Hematopoietic multipotent progenitor cell (in vitro differentiated cells): Measurements from ENCODE around the gene CDC14B. TPM values are rescaled to one million over a fixed set of nuclear protein-coding genes. Genes with fewer than 3 reads are reported as not detected.
"Not testable (repeated sequence)": the region's sequence is repeated elsewhere in the genome, so short reads cannot be mapped to it uniquely, and the experiment has no call there.

ENCODE experiments used
- DNase-seq, 3 donors: peaks; one replicate each; pipeline ENCODE4 v3.0.0-alpha.2; 2011 to 2015; ENCODE audit warnings: low read depth in 2 of 3, low spot score in 2 of 3
- total RNA-seq: library from RNA; depleted of rRNA; stranded (reverse); fragments of >200 nt; gene quantifications from one replicate; pipeline ENCODE4 v1.2.3, GENCODE V29; 2012

Gene CDC14B
- total RNA-seq, 1 donor = 7.5 TPM

DNA sequence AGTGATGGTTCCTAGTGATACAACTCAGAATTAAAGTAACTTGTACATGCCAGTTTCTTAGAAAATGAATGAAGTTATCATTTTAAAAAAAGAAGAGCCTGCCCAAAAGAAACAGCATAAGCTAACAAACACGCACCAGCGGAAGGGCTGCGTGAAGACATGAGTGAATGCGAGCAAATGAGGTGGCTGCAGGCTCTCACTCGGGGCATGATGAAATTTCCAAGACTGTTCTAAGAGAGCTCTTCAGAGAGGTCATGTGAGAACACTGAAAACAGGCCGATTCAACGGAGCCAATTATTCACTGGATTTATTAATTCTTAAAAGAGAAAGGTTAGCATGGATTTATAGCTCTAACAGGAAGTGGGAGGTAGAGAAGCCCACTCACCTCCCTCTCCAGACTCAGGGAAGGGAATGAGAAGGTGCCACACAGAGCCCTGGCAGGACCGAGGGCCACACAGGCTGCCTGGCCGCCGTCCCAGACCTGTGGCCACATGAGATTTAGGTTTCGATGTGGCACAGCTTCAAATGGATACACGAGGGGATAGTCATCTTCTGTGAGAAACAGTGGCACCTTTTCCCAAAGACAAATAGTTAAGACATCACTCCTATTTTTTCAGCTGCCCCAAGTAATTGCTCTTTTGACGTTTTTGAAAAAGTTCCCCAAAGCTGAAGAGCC lies 114.2 kb downstream of the CDC14B start:
- DNase-seq = no peak

DNA sequence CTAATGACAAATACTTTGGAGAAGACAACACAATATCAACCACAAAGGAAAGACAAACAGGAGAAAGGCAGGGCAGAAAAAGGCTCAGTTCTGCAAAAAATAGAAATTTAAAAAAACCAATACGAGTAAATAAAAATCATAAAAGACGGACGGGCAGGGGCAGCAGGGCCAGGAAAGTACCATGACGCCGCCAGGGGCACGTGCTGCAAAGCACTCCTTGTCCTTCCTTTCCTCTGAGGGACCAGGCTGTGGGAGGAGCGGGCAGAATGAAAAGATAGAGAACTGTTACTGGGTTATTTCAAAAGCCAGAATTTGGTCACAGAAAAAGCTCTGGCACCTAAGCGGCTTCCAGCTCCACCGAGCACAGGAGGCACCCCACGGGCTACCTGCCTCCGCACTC lies 115.7 kb downstream of the CDC14B start:
- no peak for DNase-seq

DNA sequence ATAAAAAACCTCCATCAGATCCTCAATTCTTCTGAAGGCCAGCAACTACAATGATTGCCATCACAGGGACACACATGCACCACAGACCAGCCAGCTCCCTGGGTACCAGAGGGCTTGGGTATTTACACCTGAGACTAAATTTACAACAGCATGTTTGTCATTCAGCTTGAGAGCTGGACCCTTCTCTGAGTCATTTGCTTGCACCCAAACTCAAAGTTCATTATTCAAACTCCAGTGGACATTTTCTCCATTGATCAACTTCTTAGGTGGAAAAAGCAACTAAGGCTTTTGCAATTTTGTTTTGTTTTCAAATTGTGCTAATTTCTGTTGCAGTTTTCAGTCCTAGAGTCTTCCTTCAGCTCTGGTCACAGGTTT lies 116.3 kb downstream of the CDC14B start:
- not testable (repeated sequence) for DNase-seq

DNA sequence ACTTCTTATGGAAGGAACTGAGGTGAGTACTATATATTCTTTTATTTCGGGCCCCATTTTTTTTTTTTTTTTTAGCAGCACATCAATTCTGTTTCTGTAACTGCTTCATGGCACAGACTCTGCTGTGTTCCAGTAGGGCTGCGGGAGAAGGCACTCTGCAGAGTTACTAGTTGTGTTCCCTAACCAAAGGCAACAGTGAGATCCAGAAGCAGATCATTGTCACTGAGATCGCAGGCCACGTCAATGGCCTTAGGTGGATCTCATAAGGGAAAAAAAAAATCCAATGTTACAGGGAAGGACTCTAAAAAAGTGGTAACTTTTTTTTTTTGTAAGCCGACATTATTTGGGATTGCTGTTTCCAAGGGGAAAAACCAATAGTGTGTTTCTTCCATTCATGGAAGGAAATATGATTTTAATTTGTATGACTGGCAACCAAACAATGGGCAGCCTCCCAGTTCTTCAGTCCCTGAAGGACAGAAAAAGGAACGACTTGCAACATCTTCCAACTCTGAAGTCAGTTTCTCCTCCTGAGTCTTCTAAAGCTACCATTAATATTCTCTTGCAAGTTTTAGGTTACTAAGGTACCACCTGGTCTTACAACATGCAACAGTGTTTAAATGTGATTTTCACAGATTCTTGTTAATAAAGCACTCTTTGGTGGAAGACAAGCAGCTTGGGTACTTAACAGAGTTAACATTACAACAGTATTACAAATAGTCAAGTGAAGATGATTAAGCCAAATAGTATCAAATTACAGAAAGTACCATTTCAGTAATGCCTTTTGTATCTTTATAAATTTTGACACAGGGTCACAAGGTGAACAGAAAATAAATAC lies 116.9 kb downstream of the CDC14B start:
- DNase-seq = no peak

DNA sequence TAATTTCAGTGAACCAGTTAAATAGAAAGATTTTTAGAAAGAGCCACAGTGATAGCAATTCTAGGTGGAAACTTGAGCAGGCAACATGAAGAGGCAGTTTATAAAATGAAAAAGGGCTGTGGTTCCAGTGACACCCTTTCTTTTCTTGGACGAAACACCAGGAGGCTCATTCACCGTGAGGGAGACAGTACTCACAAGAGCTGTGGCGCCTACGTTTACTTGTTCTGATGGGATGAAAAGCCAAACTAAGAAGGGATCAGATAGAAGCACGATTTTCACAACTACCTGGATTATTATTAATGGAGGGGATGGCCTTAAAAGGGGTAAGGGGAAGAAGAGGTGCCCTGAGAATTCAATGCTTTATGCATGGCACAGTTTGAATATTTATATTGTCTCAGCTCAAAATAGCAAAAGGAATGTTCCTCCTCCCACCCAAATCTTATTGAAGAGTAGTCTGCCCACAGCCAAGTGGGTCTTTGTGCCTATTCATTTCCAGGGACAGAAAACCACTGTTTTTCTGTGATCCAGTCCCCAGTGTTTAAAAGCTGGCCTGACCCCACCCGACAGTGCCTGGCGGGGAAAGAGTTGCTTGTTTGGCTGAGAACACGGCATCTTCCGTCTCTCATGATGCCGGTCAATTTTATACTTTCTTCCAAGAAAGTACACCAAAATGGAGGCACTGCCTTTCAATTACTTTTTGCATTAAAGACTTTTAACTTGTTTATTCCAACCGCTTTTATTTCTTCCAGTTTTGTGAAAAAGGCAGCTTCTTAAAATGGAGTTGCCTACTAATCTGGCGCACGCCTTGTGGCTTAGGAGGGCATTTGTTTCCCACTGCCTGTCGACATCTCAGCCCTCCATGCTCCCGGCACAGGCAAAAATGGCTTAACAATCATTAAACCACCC lies 117.8 kb downstream of the CDC14B start:
- no peak for DNase-seq

DNA sequence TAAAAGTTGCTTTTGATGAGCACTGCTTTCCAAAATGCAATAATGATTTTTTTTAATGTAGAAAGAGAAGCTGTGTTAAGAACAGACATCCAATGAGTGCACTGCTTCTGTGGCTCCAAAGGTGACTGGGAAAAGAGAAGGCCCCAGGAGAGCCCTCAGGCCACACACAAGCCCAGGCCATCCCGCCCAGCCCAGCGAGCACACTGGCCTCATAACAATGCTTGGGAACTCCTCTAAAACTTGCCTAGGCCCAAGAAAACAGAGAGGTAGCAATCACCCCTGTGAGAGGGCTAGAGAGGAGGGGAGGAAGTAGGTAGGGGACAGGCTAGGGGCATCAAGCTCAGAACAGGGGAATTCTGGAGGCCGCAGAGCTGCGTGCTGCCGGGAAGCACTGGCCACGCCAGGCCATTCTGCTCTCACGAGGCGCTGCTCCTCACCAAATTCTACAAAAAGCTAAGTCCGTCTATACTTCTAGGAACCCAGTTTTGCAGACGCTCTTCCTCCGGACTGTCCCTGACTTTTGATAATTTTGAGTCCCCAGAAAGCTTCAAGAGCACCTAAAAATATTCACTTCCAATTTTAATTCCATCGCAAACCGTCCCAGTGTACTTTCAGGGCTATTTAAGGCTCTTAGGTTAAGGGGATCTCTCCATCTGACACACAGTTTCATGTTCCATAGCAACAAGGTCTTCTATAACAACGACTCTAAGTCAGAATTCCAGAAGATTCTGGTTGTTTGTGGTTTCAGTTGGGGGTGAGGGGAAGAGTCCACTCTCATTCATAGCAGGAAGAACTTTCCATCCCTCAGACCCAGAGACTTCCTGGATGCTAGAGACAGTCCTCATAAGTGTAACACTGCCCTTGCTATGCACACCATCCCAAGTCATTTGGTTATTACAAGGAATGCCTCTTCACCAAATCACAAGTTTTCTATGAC lies 118.7 kb downstream of the CDC14B start:
- no peak for DNase-seq

DNA sequence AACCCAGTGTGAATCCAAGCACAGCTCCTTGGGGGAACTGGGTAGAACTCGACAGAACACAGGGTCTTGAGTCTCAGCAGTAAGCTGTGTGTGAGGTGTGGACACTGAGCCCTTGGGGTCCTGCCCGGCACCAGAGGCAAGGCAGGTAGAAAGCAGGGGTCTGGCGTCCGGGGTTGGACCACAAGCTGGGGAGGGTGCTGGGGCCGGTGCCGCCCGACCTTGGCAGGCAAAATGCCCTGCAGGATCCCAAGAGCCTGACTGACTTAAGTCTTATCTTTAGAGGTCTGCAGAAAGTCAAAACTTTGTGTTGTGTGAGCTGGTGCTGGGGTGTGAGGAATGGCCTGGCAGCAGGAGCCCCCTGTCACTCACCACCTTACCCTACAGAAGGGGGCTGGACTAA lies 120.4 kb downstream of the CDC14B start:
- DNase-seq = no peak

DNA sequence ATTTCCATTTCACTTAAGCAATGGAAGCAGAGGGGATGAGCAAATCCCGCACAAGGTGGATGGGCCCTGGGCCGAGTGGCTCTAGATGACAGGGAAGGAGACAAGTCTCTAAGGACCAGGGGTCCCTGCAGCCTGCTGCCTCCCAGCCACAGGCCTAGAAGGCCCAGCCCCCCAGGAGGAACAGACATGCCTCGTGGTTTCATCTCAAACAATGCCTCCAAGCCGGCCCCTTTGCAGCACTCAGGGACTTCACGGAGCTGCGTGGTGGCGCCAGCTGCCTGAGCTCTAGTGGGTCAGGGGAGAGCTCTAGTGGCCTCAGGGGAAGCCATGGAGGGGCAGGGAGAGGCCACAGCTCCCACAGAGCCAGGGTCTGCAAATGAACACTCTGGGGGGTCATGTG lies 120.8 kb downstream of the CDC14B start:
- DNase-seq = no peak

DNA sequence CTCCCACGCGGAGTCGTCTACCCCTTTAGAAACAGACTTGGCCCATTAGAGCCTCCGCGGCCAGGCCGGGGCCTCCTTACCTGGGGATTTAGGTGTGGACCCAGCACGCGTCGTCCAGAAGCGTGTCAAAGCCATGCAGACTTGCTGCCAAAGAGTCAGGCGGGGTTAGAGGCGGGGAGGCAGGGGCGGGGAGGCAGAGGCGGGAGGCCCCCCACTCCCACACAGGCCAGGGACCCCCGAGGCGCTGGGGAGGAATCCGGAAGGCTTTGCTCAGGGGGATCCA lies 122.6 kb downstream of the CDC14B start:
- no peak for DNase-seq

DNA sequence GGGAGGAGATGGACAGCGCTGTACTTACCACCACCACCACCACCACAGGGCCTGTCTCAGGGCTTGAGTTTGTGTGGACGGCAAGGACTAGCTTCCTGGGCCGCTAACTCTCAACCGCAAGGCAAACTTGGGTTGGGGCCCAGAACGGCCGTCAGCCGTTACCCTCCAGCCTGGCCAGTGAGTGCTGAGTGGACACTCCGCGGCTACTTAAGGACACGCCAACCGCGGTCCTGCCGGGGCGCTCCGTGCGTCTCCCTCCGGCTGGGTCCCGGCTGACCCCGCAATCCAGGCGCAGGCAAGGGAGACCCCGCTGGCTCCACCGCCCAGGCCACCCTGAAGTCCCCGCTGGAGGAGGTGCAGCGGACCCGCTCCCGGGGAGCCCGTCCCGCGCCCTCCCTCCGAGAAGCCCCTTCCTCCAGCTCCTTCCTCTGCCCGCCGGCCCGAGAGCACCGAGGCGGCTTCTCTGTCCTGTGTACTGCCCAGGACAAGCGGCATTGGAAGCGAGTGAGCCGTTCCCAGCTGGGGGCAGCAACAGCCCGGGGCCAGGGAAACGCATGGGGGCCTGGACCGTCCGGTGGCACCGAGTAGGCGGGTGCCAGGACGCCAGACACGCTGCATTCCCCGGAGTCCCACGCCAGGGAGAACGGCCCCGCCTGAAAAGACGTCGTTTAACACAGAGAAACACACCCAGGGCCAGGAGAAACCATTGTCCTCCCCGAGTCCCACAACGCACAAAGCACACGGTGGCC lies 123.1 kb downstream of the CDC14B start:
- DNase-seq = no peak

DNA sequence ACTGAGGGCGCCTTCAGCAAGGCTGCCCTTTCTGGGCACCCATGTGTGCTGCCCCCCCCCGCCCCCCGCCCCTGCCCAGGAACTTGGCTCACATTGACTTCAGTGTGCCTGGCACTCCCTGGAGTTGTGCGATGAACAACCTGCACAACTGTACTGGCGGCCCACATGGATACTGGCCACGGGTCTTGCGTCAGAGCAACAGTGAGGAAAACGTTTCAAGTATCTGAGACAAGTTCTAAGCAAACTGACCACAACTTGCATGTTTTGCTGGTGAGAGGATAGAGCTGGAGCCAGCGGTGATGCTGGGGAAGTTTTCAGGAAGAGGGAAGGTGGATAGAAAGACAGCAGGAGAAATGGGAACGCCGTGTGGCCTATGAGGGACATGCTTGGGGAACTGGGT lies 124.3 kb downstream of the CDC14B start:
- no peak for DNase-seq

DNA sequence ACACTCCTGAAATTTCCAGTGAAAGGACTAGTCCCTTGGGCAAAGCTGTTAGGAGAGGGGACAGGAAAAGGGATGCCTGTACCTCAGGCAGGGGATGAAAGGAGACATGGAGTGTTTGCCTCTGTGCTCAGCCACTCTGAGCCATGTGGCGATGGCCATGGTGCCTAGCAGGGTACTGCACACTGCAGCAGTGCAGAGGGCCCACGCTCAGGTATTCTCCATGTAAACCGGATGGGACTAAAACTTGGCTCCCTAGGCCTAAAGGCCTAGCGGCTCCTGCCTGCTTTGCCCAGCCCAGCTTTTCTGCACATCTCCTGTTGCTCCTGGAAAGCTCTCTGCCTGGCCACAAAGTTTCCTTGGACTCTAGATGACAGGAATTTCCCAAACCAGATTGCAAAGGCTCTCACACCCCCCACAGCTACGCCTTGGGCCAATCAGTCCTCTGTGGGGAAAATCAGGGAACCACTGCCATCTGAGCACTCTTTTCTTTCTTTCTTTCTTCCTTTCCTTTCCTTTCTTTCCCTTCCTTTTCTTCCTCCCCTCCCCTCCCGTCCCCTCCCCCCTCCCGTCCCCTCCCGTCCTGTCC lies 125.3 kb downstream of the CDC14B start:
- no peak for DNase-seq

DNA sequence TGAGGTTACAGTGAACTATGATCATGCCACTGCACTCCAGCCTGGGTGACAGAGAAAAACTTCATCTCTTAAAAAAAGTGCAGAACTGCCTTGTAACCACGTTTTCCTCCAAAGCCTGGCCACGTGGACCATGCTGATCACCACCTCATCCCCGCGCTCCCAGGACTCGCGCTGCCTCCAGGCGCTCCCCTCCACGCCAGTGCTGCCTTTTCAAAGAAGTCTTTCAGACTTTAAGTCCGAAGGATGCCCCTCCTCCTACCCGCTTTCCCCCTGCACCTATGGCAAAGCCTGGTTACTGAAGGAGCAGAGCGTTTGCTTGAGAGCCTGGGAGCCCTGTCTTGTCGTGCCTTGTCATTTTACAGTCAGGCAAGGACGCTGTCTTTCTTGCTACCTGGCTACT lies 125.9 kb downstream of the CDC14B start:
- DNase-seq = no peak

DNA sequence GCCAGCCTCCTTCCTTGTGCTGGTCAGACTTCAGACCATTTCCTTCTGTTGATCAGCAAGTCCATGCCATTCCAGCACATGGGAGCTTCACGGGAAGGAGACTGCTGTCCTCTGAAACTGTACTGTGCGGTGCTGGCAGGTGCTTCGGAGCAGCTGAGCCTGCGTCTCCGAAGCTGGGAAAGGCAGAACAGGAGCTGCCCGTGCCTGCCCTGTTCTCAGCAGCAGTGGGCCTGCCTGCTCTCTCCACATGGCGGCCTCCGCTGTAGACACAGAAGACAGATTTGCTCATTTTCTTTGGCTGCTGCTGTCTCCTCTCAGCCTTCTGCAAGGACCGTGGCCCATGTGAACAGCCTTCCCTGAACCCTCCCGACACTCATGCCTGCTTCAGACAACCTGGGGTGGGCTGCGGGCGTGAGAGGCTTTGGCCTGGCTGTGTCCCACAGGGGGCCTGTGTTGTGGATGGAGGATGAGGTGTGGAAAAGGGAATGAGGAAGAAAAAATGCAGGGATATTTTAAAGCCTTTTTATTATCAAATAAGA lies 126.6 kb downstream of the CDC14B start:
- no peak for DNase-seq

DNA sequence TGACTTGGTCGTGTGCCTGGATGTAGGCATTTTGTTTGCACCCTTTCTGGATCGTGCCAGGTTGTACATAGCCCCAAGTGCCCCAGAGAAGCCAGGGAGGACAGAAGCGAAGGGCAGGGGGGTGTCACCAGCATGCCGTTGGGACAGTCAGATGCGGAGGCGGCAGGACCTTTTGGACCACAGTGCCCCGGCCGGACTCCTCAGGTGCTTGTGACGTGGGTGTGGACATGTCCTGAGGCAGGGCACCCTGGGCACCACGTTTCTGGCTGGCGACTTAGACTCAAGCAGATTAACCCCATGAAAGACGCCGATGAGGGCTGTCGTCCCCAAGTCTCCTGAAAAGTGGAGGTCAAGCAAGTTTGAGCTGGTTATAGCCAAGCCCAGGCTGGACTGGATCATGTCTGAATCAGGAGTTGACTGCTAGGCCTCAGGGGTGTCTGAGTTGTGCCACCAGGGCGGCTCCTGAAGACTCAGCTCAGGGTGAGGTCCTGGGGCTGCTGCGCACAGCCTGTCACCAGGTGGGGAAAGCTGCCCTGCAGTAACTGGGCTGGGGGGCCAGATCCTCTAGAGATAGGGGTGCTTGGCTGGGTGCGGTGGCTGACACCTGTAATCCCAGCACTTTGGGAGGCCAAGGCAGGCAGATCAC lies 127.6 kb downstream of the CDC14B start:
- no peak for DNase-seq

DNA sequence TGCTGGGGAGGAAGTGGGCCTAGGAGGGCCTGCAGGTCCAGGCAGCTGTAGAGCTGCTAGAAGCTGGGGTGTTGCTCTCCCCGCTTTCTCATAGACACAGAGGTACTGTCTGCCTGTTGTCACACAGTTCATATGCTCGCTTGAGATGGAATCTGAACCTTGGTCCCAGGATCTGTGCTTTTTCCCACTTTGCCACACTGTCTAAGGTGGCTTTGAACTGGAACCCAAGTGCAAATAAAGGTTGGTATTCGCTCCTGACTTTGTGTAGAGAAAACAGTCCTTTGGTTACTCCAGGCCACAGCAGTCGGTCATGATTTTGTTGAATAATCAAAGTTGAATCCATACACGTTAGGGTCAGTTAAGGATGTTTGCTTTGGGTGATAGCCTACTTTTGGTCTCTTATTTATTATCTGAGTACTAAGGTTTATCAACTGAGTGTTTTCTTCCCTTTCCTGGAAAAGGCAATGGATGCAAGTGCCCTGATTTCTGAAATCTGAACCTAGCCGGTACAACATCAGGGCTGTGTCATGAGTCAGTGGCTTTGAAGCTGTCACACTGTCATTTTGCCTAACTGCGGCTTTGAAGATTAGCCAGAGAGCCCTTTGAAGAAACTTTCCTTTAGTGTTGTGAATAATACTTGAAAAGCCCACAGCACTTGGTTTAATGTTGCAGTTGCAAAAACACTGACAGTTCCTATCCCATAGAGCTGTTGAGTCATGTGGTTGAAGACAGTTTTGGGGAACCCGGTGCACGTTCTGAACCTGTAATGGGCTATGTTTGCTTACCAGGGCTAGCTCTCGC lies 128.4 kb downstream of the CDC14B start:
- DNase-seq = no peak

DNA sequence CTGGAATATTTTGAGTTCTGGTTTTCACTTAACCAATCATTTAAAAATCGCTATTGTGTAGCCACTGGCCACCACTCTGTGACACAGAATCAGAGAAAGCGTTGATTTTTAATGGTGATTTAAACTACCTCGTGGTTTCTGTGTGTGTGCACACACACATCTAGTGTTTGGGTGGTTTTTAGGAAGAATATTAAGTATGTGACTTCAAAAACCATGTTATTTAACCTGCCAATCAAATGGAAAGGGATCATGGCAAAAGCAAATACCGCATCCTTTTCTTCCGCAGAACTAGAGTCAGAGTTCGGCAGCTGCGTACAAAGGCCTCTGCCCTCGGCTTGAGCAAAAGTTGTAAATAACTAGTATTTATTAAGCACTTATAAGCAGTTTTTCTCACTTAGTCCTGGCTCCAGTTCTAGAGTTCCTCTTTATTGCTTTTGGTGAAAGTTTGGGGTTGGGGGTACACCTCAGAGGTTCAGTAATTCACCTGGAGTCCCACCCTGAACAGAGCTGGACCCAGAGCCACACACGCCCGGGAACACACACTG lies 129.0 kb downstream of the CDC14B start:
- no peak for DNase-seq
